Measurements from ENCODE around the gene KCNG2.

Gene KCNG2

DNA sequence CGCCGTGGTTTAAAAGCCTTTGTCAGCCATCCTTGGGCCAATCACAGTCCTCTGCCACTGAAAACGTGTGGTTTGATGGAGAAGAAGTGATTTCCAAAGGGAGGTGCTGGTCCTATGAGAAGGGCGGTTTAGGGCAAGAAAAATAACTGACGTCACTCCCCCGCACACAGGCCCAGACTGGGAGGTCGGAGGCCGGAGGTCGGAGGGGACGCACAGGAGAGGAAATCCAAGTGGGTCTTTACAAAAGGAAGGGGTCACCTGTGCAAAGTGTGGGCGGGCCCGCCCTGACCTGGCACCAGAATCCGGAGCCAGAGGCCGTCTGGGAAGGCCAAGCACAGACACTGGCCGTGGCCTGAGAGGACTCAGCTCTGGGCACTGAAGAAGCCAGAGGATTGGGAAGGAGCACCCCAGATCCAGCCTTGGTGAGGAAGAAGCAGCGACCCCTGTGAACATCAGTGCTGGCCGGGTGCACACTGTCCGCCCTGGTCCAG, 18.0 kb upstream of the KCNG2 start:
- Histone ChIP-seq H3K27ac (ENCODE audit: low read depth, low read length) (no peak overlapping the region), H3K4me3 (ENCODE audit: low read depth in 1 of 2, low read length in 2 of 2) (no peak overlapping the region), H3K4me1 (ENCODE audit: insufficient read depth, low read length) (no peaks in the 10 kb centered on the region), H3K27me3 (ENCODE audit: control insufficient read depth in 1 of 2, insufficient read depth in 2 of 2, low read length in 2 of 2) (peaks cover 0 to 15% of the 10 kb centered on the region in 2 donors), H3K36me3 (ENCODE audit: insufficient read depth, low read length) (no peaks in the 10 kb centered on the region), H3K9ac (ENCODE audit: low read length) (no peak overlapping the region), H3K9me3 (ENCODE audit: low read length) (no peaks in the 10 kb centered on the region)

DNA sequence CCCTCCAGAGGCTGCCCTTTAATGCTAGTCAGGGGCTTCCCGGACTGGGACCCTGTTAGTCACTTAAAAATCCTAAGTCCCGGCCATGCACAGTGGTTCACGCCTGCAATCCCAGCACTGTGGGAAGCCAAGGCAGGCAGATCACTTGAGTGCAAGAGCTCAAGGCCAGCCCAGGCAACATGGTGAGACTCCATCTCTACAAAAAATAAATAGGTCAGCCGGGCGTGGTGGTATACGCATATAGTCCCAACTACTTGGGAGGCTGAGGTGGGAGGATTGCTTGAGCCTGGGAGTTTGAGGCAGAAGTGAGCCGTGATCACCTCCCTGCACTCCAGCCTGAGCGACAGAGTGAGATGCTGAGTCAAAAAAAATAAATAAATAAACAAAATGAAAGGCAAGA, 17.2 kb upstream of the KCNG2 start:
- Histone ChIP-seq H3K27me3 (ENCODE audit: control insufficient read depth in 1 of 2, insufficient read depth in 2 of 2, low read length in 2 of 2) (peaks cover 0 to 22% of the 10 kb centered on the region in 2 donors), H3K4me1 (ENCODE audit: insufficient read depth, low read length) (no peaks in the 10 kb centered on the region), H3K4me3 (ENCODE audit: low read depth in 1 of 2, low read length in 2 of 2) (no peak overlapping the region), H3K36me3 (ENCODE audit: insufficient read depth, low read length) (no peaks in the 10 kb centered on the region), H3K27ac (ENCODE audit: low read depth, low read length) (no peak overlapping the region), H3K9ac (ENCODE audit: low read length) (no peak overlapping the region), H3K9me3 (ENCODE audit: low read length) (no peaks in the 10 kb centered on the region)

DNA sequence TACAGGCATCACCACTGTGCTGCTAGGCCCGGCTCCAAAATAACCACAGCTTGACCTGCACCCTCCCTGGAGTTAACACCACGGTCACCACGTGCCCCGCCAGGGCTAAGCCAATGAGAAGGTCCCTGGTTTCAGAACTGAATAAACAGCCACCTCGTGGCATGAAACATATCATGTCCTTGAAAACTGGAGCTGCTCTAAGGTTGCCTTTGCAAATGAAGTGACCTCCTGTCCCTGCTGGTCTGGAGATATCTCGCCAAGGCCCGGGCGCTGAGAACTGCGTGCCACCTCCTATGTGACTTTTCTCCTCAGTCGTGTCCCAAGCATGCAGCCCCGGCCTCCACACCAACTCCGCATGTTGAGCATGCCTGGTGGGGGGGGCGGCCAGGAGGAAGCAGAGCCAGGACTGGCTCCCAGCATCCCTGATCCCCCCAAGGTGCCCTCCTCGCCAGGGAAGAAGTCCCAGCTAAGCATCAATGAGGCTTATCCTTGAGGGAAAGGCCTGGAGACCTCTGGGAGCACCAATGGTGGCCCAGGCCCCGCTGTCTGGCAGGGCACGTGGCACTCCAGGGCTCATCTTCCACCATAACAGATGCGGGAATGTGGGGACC, 16.3 kb upstream of the KCNG2 start:
- Histone ChIP-seq H3K9ac (ENCODE audit: low read length) (no peak overlapping the region), H3K27me3 (ENCODE audit: control insufficient read depth in 1 of 2, insufficient read depth in 2 of 2, low read length in 2 of 2) (peaks cover 2 to 31% of the 10 kb centered on the region in 2 donors), H3K9me3 (ENCODE audit: low read length) (no peaks in the 10 kb centered on the region), H3K36me3 (ENCODE audit: insufficient read depth, low read length) (no peaks in the 10 kb centered on the region), H3K27ac (ENCODE audit: low read depth, low read length) (no peak overlapping the region), H3K4me3 (ENCODE audit: low read depth in 1 of 2, low read length in 2 of 2) (no peak overlapping the region), H3K4me1 (ENCODE audit: insufficient read depth, low read length) (no peaks in the 10 kb centered on the region)

DNA sequence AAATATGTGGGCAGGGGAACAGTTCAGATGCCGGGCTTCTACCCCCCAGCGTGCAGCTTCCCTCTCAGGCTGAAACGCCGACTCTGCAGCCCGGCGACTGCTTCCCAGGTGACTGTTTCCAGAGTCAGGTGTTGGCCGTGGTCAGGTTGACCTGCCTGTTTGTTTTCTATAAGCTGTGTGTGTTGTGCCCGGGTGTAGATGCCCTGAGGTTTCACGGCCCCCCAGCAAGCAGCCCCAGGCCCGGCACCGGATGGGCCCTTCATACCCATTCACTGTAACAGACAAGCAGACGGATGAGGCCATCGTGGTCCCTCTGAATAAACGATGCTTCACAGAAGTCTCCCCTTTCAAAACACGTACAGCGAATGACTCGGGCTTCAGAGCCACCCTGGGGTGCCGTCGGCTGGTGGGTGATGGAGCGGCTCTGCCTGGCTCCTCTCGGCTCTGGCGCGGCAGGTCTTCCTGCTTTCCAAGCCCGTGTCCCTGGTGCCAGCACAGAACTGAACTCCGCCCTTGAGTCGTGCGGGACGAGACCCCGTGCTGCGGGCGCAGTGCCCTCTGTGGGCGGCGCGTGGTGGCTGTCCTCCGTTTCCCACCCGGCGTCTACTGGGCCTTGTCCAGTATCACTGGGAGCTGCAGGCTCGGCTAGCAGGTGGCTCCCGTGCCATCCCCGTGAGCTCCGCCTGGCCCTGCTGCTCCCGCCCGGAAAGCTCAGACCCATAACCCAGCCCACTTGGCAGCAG, 15.0 kb upstream of the KCNG2 start:
- Histone ChIP-seq H3K4me3 (ENCODE audit: low read depth in 1 of 2, low read length in 2 of 2) (no peak overlapping the region), H3K9me3 (ENCODE audit: low read length) (no peaks in the 10 kb centered on the region), H3K27ac (ENCODE audit: low read depth, low read length) (no peak overlapping the region), H3K9ac (ENCODE audit: low read length) (no peak overlapping the region), H3K36me3 (ENCODE audit: insufficient read depth, low read length) (no peaks in the 10 kb centered on the region), H3K27me3 (ENCODE audit: control insufficient read depth in 1 of 2, insufficient read depth in 2 of 2, low read length in 2 of 2) (peaks cover 15 to 43% of the 10 kb centered on the region in 2 donors), H3K4me1 (ENCODE audit: insufficient read depth, low read length) (no peaks in the 10 kb centered on the region)

DNA sequence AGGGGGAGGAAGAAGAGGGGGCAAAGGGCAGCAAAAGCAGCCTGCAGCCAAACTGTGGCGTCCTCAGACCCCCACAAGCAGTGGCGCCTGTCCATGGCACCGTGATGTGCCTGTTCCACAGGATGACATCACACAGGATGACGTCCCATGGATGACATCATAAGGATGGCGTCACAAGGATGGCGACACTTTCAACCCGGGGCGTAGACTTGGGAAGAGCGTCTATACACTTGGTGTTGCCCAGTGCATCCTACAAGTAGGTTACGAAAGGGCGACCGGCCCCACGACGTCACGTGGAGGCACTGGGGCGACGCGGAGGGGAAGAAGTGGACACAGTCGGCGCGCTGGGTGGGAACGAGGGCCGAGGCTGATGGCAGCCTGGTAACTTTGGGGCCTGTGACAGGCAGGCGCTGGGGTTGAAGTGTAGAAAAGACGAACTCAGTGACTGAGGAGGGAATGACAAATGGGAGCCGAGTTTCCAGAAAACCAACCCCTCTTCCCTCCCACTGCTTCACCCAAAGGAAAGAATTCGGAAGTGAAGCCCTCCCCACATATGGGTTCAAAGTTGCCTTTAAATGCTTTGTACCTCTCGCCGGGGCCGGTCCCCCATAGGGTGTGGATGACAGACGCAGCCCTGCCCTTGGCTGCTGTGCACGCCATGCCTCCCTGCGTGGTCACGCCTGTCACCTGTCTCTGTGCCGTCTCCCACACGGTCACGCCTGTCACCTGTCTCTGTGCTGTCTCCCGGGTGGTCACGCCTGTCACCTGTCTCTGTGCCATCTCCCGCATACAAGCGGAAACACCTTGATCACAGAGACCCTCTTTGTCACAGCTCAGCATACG, 13.4 kb upstream of the KCNG2 start:
- Histone ChIP-seq H3K4me3 (ENCODE audit: low read depth in 1 of 2, low read length in 2 of 2) (no peak overlapping the region), H3K4me1 (ENCODE audit: insufficient read depth, low read length) (no peaks in the 10 kb centered on the region), H3K9me3 (ENCODE audit: low read length) (no peaks in the 10 kb centered on the region), H3K9ac (ENCODE audit: low read length) (no peak overlapping the region), H3K27ac (ENCODE audit: low read depth, low read length) (no peak overlapping the region), H3K36me3 (ENCODE audit: insufficient read depth, low read length) (no peaks in the 10 kb centered on the region), H3K27me3 (ENCODE audit: control insufficient read depth in 1 of 2, insufficient read depth in 2 of 2, low read length in 2 of 2) (peaks cover 15 to 58% of the 10 kb centered on the region in 2 donors)

DNA sequence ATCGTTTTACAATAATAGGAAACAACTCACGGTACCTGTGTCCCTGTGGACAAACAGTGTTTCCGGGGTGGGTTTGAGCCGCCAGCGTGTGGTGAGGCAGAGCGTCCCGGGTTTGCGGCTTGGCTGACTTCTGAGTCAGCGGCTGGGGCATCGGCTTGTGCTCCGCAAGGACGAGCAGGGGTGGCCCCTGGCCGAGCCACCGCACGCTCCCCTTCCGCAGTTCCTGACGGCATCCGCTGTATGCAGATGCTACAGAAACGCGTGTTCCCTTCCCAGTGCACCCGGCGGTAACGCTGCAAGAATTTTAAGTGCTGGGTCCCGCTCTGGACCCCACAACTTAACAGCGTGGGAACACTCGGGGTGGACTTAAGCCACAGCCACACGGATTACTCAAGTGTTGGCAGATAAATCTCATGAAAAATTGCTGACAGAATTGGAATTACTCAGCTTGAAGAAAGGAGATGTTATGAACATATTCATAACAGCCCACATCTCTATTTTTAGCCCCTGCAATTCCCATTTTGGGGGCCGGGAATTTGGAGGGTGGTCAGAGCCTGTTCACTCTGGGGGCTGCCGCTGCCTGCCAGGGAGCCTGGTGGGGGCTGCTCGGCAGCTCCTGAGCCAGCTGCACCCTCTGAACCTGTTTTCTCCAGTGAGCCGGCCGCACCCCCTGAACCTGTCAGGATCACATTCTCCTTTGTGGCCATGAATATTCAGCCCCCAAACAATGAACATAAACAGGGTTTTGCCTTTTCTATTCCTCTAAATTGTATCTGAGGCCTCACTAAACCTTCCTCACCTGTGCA, 12.6 kb upstream of the KCNG2 start:
- peaks cover 15 to 67% of the 10 kb centered on the region in 2 donors for H3K27me3 ChIP-seq (ENCODE audit: control insufficient read depth in 1 of 2, insufficient read depth in 2 of 2, low read length in 2 of 2)
- no peaks in the 10 kb centered on the region for H3K36me3 ChIP-seq (ENCODE audit: insufficient read depth, low read length)
- H3K9ac ChIP-seq (ENCODE audit: low read length) = no peak overlapping the region
- H3K4me3 ChIP-seq (ENCODE audit: low read depth in 1 of 2, low read length in 2 of 2) = no peak overlapping the region
- no peak overlapping the region for H3K27ac ChIP-seq (ENCODE audit: low read depth, low read length)
- H3K9me3 ChIP-seq (ENCODE audit: low read length) = no peaks in the 10 kb centered on the region
- H3K4me1 ChIP-seq (ENCODE audit: insufficient read depth, low read length) = no peaks in the 10 kb centered on the region

DNA sequence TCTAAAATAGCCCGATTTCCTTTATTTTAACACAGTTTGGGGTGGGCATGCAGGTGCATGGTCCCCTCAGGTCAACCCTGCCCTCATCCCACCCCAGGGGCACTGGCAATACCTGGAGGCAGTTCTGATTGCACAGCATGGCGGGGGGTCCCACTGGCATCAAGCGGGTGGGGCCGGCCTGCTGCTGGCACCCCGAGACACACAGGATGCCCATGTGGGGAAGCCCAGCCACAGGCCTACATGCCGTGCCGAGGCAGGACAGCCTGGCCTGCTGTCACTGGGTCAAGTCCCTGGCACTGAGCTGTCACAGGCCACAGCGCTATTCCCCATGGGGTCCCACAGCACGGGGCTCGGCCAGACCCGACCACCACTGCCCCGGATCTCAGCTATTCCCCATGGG, 11.9 kb upstream of the KCNG2 start:
- Histone ChIP-seq H3K27me3 (ENCODE audit: control insufficient read depth in 1 of 2, insufficient read depth in 2 of 2, low read length in 2 of 2) (peaks cover 15 to 69% of the 10 kb centered on the region in 2 donors), H3K9me3 (ENCODE audit: low read length) (no peaks in the 10 kb centered on the region), H3K4me3 (ENCODE audit: low read depth in 1 of 2, low read length in 2 of 2) (no peak overlapping the region), H3K4me1 (ENCODE audit: insufficient read depth, low read length) (no peaks in the 10 kb centered on the region), H3K9ac (ENCODE audit: low read length) (no peak overlapping the region), H3K36me3 (ENCODE audit: insufficient read depth, low read length) (no peaks in the 10 kb centered on the region), H3K27ac (ENCODE audit: low read depth, low read length) (no peak overlapping the region)

DNA sequence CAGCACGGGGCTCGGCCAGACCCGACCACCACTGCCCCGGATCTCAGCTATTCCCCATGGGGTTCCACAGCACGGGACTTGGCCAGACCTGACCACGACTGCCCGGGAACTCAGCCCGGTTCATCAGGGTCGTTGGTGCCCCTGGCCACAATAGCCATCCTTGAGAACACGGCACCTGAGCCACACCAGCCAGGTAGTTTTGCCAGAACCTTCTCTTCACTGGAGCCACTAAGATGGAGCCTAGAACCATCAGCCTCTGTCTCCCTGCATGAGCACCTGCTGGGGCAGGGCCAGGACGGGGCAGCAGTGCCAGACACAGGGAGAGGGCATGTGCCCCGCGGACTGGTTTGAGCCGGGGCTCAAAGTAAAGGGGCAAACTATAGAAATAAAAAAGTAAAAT, 11.4 kb upstream of the KCNG2 start:
- Histone ChIP-seq H3K4me3 (ENCODE audit: low read depth in 1 of 2, low read length in 2 of 2) (no peak overlapping the region), H3K27me3 (ENCODE audit: control insufficient read depth in 1 of 2, insufficient read depth in 2 of 2, low read length in 2 of 2) (peaks cover 15 to 69% of the 10 kb centered on the region in 2 donors), H3K36me3 (ENCODE audit: insufficient read depth, low read length) (no peaks in the 10 kb centered on the region), H3K9ac (ENCODE audit: low read length) (no peak overlapping the region), H3K4me1 (ENCODE audit: insufficient read depth, low read length) (no peaks in the 10 kb centered on the region), H3K9me3 (ENCODE audit: low read length) (no peaks in the 10 kb centered on the region), H3K27ac (ENCODE audit: low read depth, low read length) (no peak overlapping the region)

DNA sequence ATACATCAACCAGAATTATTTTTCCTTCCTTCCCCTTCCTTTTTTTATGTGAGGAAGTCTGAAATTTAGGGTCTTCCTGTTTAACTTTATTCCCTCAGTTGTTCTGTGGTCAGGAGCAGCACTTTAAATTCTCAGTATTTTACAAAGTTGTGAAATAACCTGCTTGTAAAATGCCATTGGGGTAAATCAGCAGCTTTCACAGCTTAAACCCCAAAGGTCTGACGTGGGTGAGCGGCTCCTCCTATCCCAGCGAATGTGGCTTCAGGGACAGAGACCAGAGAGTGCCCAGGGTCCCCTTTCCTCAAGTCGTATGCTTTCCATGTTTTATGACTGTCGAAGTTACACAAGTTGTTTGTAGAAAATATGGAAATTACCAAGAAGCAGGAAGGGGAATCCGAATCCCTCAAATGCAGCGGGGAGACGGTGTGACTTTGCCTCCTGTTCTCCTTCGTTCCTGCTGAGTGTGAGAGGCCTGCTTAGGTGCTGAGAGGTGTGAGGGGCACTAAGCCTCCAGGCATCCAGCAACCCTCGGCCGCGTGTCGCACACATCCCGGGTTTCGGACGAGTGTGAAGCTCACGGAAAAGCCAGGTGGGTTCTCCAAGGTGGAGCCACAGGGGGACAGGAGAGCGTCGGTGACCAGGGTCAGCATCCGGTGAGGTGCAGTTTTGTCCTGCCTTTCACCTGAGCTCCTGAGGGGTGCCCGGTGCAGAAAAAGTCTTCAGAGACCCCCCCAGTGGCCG, 10.8 kb upstream of the KCNG2 start:
- no peak overlapping the region for H3K4me3 ChIP-seq (ENCODE audit: low read depth in 1 of 2, low read length in 2 of 2)
- H3K9ac ChIP-seq (ENCODE audit: low read length) = no peak overlapping the region
- H3K36me3 ChIP-seq (ENCODE audit: insufficient read depth, low read length) = no peaks in the 10 kb centered on the region
- H3K4me1 ChIP-seq (ENCODE audit: insufficient read depth, low read length) = no peaks in the 10 kb centered on the region
- no peak overlapping the region for H3K27ac ChIP-seq (ENCODE audit: low read depth, low read length)
- H3K9me3 ChIP-seq (ENCODE audit: low read length) = no peaks in the 10 kb centered on the region
- peaks cover 15 to 69% of the 10 kb centered on the region in 2 donors for H3K27me3 ChIP-seq (ENCODE audit: control insufficient read depth in 1 of 2, insufficient read depth in 2 of 2, low read length in 2 of 2)

DNA sequence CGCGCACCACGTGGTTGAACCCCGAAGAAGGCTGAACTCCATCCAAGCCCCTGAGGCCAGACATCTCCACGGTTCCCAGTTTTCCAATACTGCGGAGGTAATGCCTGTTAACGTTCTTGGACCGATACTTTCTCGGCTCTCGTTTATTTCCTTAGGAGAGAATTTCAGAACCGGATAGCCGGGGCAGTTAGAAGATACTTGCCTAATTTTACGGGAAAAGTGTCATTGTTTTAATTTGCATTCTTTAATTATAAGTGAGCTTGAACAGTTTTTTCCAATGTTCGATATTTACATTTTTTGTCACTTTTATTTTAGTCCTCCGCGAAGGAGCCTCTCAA, 10.2 kb upstream of the KCNG2 start:
- H3K36me3 ChIP-seq (ENCODE audit: insufficient read depth, low read length) = no peaks in the 10 kb centered on the region
- H3K4me3 ChIP-seq (ENCODE audit: low read depth in 1 of 2, low read length in 2 of 2) = no peak overlapping the region
- no peak overlapping the region for H3K27ac ChIP-seq (ENCODE audit: low read depth, low read length)
- H3K9me3 ChIP-seq (ENCODE audit: low read length) = no peaks in the 10 kb centered on the region
- no peaks in the 10 kb centered on the region for H3K4me1 ChIP-seq (ENCODE audit: insufficient read depth, low read length)
- H3K27me3 ChIP-seq (ENCODE audit: control insufficient read depth in 1 of 2, insufficient read depth in 2 of 2, low read length in 2 of 2) = peaks cover 15 to 69% of the 10 kb centered on the region in 2 donors
- no peak overlapping the region for H3K9ac ChIP-seq (ENCODE audit: low read length)

All from muscle layer of colon (tissue), 2 donors.